Caki2 (cell line): ENCODE measurements around the gene IPMK. TPM values are rescaled to one million over a fixed set of nuclear protein-coding genes. Genes with fewer than 3 reads are reported as not detected.
"Not testable (repeated sequence)": the region's sequence is repeated elsewhere in the genome, so short reads cannot be mapped to it uniquely, and the experiment has no call there.

Experiments used
- DNase-seq: peaks from one replicate; pipeline ENCODE4 v3.0.0-alpha.2; 2015; ENCODE audit warnings: low read depth
- in situ Hi-C: cut with HindIII; loops from 2 replicates; pipeline ENCODE4 v1.10.0; 2016; ENCODE audit warnings: low sequenced_read_pairs, low pct_unique_long_range_greater_than_20kb, mixed read lengths
- total RNA-seq: library from RNA; depleted of rRNA; stranded (reverse); fragments of >200 nt; shearing (Covaris generic); gene quantifications from 2 replicates; pipeline ENCODE4 v1.2.3, GENCODE V29; 2014; ENCODE audit warnings: low replicate concordance

The IPMK gene
- total RNA-seq, 1 experiment from 2014 or later, result 1.8 TPM

GRCh38 chr10:58268946-58269781, 1.5 kb upstream of the IPMK start, which contains the start of gene CISD1:
Gene CISD1, plus strand, starts transcription at chr10:58269162. Its CDS starts 112 bp downstream, at chr10:58269274.
- peak; percentile 97 for DNase-seq
- in situ Hi-C loops, result no loop called here

- in situ Hi-C loops, result no loop called here
- DNase-seq, result no peak
Observed at GRCh38 chr10:58268454-58268945, 806 bp upstream of the IPMK start.

- in situ Hi-C loops, result no loop called here
- peak; percentile 74 for DNase-seq
Observed at GRCh38 chr10:58266826-58267712, 625 bp downstream of the IPMK start.

- peak; percentile 43 for DNase-seq
Observed at GRCh38 chr10:58266003-58266825, 1.5 kb downstream of the IPMK start.

GRCh38 chr10:58265249-58265648, 2.4 kb downstream of the IPMK start:
- no peak for DNase-seq
- in situ Hi-C loops, result no loop called here

More at GRCh38 chr10:58266003-58266825, 1.5 kb downstream of the IPMK start:
- in situ Hi-C loops, result no loop called here

GRCh38 chr10:58264780-58265179, 2.9 kb downstream of the IPMK start:
- in situ Hi-C loops, result no loop called here

GRCh38 chr10:58262766-58263165, 4.9 kb downstream of the IPMK start:
- no peak for DNase-seq
- in situ Hi-C loops, result no loop called here

More at GRCh38 chr10:58264780-58265179, 2.9 kb downstream of the IPMK start:
- DNase-seq, result no peak

- in situ Hi-C loops, result no loop called here
- DNase-seq, result no peak
Observed at GRCh38 chr10:58260334-58260733, 7.4 kb downstream of the IPMK start.

- in situ Hi-C loops, result no loop called here
- DNase-seq, result no peak
Observed at GRCh38 chr10:58258977-58259692, 8.6 kb downstream of the IPMK start.

- in situ Hi-C loops, DNase-seq: not testable (repeated sequence)
Observed at GRCh38 chr10:58256013-58256780, 11.5 kb downstream of the IPMK start.

- no peak for DNase-seq
- in situ Hi-C loops, result no loop called here
Observed at GRCh38 chr10:58254644-58255043, 13.1 kb downstream of the IPMK start.

- no peak for DNase-seq
- in situ Hi-C loops, result no loop called here
Observed at GRCh38 chr10:58253184-58253583, 14.5 kb downstream of the IPMK start.

- in situ Hi-C loops, DNase-seq: not testable (repeated sequence)
Observed at GRCh38 chr10:58244666-58245065, 23.0 kb downstream of the IPMK start.

GRCh38 chr10:58244242-58244641, 23.5 kb downstream of the IPMK start:
- in situ Hi-C loops, DNase-seq: not testable (repeated sequence)

GRCh38 chr10:58243801-58244200, 23.9 kb downstream of the IPMK start:
- in situ Hi-C loops, result not testable (repeated sequence)

GRCh38 chr10:58243269-58243668, 24.4 kb downstream of the IPMK start:
- in situ Hi-C loops, result no loop called here
- DNase-seq, result no peak

More at GRCh38 chr10:58243801-58244200, 23.9 kb downstream of the IPMK start:
- not testable (repeated sequence) for DNase-seq

GRCh38 chr10:58241346-58241745, 26.3 kb downstream of the IPMK start:
- DNase-seq, result no peak

More at GRCh38 chr10:58241346-58241745, 26.3 kb downstream of the IPMK start:
- in situ Hi-C loops, result no loop called here
